ENCODE data around the gene FGGY. TPM values are rescaled to one million over a fixed set of nuclear protein-coding genes. Genes with fewer than 3 reads are reported as not detected.
"Not testable (repeated sequence)": the region's sequence is repeated elsewhere in the genome, so short reads cannot be mapped to it uniquely, and the experiment has no call there.

Gene FGGY
- polyA plus RNA-seq, 4 donors: 21.3 to 28.3 (median 22.6) TPM

DNA sequence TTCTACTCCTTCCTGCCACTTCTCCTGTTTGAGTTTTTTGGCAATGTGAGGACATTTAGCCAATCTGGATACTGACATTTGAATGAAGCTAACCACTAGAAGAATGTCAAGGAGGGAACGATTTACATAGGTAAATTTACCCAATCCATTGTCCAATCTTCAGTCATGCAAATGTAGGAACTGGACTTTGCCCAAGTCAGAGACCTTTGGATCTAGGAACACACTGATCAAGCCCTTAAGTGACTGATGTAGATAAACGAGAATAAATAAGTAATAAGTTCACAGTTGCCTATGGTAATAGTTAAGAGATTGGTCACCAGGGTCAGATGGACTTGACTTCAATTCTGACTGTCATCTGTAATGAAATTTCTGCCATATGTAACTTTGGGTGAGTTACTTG is 177.6 kb downstream of the FGGY start:
- no peak for DNase-seq (ENCODE audit: low read depth in 4 of 4, low spot score in 2 of 4)

DNA sequence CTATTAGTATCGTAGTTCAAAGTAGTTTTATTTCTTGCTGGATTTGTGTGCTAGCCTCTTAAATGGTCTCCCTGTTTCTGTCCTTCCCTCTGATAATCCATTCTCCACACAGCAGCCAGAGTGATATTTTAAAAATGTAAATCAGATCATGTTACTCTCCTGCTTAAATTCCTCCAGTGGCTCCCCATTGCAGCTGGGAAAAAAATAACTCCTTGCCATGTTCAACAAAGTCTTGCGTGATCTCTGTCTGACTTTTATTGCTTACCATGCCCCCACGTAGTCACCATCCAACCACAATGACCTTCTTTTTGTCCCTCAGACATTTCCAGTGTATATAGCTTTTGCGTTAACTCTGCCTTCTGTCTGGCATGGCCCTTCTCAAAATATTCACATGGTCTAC is 178.8 kb downstream of the FGGY start:
- DNase-seq (ENCODE audit: low read depth in 4 of 4, low spot score in 2 of 4): no peak

DNA sequence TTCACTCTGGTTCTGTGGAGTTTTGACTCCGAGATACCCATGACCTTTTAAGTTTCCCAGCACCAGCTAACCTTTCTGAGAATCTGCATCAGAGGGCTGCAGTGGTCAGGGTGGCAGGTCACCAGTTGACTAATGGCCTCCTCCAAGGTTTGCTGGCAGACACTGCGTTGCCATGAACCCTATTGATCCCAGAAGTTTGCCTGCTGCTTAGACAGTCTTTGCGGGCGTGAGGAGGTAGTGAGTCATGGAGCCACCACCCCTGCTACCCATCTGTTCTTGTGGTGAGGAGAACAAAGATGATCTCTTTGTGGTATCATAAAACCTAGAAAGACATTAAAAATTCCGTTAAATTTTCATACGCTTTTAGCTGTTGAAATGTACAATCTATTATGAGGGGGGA is 180.4 kb downstream of the FGGY start:
- no peak for DNase-seq (ENCODE audit: low read depth in 4 of 4, low spot score in 2 of 4)

DNA sequence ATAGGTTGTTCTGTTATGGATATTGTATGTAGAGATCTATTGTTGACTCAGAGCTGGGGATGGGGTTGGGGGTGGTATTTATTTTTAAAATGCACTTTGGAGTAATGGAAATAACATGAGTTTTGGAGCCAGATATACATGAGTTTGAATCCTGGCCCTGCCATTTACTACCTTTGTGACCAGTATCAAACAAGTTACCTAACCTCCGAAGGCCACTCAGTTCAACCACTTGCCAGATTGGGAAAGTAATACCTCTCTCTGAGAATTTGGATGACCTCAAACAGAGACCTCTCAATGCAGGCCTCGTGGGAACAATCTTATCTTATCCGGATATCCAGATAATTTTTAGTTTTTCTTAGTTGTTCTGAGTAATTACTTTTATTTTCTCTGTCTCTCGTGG is 181.0 kb downstream of the FGGY start:
- DNase-seq (ENCODE audit: low read depth in 4 of 4, low spot score in 2 of 4): no peak

DNA sequence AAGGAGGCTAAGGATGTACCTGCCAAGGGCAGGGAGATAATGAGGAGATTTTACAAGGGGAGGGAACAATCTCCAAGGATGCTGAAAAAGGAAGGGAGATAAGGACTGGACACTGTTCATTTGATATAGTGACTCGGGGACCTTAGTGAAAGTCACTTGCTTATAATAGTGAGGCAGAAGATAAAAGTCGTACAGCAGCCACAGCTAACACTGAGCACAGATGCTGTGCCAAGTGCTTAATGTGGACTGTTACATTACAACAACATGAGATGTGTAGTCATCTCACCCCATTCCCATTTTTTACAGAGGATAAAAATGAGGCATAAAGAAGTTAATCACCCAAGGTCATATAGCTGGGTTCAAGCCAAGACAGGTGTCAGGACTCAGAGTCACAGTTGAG is 181.9 kb downstream of the FGGY start:
- DNase-seq (ENCODE audit: low read depth in 4 of 4, low spot score in 2 of 4): no peak

DNA sequence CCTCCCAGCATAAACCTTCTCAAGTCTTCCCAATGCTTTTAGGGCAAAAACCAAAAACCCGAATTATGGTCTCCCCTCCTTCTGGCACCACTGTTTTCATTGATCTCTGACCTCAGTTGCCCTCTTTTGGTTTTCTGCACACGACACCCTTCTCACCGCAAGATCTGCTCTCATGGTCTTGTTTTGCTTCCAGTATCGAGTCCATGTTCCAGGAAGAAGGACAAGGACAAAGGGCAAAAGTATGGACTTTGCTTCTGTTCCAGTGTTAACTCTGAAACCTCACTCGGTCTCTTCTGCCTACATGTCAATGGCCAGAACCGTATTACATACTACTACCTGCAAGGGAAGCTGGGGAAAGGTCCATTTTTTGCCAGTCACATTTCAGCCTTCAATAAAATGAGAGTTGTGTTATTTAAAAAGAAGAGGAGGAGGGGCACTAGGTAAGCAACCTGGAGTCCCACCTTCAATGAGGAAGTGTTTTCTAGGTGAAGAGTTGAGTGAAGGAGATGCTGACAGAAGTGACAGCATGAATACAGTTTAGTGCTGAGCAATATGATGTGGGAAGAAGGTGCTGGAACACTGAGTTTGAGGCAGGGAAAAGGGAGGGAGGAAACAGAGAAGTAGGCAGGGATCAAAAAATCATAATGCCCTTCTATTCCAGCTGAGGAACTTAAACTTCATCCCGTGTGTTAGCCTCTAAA is 183.4 kb downstream of the FGGY start:
- no peak for DNase-seq (ENCODE audit: low read depth in 4 of 4, low spot score in 2 of 4)

DNA sequence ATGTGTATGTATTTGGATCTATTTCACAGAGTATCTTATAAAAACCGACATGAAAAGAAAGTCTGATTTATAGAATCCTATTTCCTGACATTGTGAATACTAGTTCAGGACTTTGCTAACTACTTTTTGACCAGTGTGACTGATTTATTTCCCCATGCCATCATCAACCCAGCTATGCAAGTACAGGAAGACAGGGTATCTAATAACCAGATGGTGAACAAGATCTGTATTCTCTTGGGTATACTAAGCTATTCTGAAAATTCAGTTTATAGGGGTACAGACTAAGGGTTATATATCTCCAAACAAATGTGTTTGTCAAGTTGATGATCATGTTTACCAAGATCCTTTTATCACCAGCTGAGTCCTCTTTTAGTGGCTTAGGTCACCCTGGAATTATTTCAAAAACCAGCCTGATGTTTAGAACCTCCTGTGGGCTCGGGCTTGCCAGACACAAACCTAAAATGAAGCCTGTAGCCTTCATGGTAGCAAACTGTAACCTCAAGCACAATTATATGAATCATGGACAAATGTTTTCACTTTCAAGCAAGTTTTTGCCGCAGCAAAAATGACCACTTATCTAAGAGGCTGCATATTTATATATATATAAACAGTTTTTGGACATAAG is 185.1 kb downstream of the FGGY start:
- no peak for DNase-seq (ENCODE audit: low read depth in 4 of 4, low spot score in 2 of 4)

DNA sequence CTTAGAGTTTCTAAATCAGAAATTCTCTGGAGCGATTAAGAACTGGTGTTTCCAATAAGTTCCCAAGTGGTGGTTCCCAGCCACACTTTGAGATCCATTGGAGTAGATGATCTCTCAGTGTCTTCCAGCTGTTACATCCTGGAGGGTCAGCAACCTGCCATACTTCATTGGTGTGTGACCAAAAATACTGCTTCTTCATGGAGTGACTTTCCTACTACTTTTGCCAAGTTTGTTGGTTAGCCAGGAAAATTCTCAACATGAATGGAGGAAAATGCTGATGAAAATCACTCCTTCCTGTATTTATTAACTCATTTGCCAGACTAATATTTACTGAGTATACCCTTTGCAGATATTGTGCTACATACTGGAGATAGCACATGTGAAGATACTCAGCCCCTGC is 186.1 kb downstream of the FGGY start:
- DNase-seq (ENCODE audit: low read depth in 4 of 4, low spot score in 2 of 4): no peak

DNA sequence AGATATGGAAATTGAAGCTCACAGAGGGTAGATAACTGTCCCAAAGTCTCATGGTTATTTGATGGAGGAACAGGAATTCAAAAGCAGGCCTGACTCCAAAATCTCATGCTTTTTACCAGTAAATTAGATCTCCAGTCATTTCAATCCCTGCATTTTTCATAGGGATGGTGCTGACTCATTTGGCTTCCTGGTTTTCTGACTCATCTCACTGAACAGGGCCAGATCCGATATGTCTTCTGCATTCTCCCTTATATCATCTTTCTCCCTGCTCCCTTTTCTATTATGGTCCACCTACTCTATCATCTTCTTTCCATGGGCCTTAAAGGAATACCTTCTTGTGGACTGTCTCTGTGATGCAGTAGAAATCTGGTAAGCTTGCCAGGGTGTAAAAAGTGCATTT is 187.2 kb downstream of the FGGY start:
- no peak for DNase-seq (ENCODE audit: low read depth in 4 of 4, low spot score in 2 of 4)

DNA sequence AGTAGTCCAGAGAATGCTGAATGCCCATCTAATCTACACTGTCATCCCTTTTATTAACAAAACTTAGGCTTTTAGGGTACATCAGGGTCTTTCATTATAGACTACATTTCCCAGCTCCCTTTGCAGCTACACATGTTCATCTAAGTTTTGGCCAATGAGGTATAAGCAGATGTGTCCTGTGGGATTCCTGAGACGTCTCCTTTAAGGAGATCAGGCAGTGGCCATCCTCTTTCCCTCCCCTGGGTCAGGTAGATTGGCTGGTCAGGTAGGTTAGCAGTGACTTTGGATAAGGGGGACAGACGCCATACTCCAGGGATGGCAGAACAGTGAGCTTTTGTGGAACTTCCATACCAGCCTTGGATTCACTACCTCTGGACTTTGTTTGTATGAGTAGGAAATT is 188.3 kb downstream of the FGGY start:
- no peak for DNase-seq (ENCODE audit: low read depth in 4 of 4, low spot score in 2 of 4)

DNA sequence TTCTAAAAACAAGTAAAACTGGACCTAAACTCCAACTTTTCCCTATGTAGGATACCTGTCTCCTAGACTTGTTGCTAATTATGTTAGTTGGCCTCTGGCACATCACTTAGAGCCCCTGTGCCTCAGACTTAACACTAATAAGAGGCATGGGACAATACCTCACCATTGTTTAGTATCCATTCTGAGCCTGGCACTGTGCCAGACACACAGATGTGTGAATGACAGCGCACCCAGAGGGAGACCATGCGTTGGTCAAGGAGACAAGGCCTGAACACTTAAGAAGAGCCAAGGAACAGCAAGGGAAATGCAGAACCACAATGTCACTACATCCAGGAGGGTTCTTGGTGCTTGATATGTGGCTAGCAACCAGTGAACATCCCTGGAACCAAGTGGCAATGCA is 189.1 kb downstream of the FGGY start:
- no peak for DNase-seq (ENCODE audit: low read depth in 4 of 4, low spot score in 2 of 4)

DNA sequence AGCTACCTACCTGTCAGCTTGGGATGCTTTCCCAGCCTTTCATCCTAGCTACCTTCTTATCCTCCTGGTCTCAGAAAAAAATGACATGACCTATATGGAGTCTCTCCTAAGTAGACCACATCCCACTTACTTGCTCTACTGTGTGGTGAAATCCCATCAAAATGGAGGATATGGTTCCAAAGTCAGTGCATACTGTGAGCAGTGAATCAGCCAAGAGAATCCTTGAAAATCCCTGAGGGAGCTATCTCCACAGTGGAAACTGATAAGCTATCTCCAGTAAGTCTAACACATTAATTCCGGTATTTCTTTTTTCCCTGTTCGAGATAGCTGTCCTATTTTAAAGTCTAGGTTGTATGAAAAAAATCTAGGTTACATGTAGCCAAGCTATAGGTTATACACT is 189.7 kb downstream of the FGGY start:
- no peak for DNase-seq (ENCODE audit: low read depth in 4 of 4, low spot score in 2 of 4)

DNA sequence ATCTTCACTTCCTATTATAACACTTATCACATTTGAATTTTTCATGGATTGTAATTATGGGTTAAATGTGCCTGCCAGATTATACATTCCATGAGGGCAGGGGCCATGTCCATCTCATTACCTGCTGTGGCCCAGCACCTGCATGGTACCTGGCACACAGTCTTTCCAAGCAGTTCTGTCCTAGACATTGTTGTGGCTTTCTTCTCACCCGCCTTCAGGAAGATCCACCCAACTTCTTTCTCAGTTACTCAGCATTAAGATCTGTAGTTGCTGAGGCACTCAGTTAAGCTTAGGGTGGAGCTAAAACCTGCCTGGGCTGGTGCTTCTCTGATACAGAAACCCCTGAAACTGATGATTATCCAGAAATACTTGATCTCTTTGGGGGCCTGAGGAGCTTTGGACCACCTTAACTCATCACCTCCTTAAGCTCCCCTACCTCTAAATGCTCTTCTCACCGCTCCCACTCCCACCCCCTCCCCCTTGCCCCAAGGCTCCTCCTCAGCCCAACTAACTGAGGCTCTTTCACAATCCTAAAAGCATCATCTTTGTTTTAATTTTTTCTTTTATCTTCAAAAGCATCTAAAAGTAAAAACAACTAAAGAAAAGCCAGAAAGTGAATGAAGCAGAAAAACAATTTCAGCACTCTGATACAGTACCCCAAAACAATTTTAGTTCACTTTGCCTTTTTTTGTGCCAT is 190.6 kb downstream of the FGGY start:
- no peak for DNase-seq (ENCODE audit: low read depth in 4 of 4, low spot score in 2 of 4)

DNA sequence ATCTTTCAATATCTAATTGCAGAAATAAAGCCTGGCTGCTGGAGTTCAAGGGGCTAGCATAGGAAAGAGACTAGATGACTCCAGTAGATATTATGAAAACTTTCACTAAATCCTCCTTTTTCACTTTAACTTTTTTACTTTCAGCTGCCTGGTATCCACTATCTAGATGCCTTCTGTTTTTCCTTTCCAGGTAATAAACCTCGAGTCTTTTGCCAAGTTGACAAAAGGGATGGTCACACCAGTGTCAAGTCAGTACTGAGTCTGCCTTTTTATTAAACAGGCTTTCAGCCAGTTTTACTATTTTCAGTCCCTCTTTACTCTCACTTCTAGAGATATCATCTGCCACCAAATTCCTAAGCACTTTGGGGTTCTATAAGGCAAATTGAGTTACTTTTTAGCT is 195.6 kb downstream of the FGGY start:
- no peak for DNase-seq (ENCODE audit: low read depth in 4 of 4, low spot score in 2 of 4)

DNA sequence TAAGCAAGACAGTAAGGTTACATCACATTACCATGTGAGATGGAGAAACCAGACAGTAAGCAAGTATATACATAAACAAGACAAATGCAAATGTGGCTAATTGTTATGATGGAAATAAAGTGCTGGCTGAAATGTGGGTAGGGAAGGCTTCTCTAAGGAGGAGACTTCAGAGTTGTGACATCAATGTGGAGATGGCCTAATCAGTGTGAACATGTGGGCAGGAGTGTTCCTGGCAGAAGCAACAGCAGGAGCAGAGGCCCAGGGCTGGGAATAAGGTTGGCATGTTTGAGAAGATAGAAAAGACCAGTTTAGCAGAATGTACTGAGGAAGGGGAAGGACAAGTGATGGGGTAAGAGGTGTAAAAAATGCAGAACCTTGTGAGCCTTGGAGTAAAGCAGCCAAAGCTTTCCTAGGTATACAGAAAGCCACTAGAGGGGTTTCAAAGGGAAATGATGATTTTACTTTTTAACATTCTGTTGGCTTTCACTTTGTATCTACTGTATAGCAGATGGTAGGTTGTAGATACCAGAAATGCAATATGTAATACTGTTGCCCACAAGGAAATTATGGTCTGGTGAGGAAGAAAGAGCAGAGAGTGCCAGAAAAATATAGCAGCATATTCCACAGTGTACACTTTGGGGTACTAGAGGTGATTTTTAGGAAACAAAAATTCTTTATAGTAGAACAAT is 197.4 kb downstream of the FGGY start:
- no peak for DNase-seq (ENCODE audit: low read depth in 4 of 4, low spot score in 2 of 4)

DNA sequence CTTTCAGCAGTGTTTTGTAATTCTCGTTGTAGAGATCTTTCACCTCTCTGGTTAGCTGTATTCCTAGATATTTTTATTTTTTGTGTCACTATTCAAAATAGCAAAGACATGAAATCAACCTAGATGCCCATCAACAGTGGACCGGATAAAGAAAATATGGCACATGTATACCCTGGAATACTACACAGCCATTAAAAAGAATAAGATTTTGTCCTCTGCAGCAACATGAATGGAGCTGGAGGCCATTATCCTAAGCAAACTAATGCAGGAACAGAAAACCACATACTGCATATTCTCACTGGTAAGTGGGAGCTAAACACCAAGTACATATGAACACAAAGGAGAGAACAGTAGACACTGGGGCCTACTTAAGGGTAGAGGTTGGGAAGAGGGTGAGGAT is 199.3 kb downstream of the FGGY start:
- not testable (repeated sequence) for DNase-seq (ENCODE audit: low read depth in 4 of 4, low spot score in 2 of 4)

DNA sequence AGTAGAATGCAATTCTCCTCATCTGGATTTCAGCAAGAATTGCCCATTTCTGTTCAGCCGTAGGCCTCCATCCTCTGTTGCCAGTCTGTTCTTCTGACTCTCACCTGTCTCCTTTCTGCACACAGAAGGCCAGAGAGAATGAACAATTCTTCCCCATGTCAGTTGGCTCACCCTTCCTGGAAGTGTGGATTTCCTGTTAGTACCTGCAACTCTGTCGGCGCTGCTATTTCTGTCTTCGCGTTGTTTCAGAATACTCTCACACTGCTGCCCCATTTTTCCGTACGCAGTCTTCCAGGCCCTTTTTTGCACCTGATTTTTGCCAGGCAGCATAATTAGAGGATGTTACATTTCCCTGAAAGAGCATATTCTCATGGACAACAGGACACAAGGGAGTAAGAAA is 200.7 kb downstream of the FGGY start:
- DNase-seq (ENCODE audit: low read depth in 4 of 4, low spot score in 2 of 4): no peak

DNA sequence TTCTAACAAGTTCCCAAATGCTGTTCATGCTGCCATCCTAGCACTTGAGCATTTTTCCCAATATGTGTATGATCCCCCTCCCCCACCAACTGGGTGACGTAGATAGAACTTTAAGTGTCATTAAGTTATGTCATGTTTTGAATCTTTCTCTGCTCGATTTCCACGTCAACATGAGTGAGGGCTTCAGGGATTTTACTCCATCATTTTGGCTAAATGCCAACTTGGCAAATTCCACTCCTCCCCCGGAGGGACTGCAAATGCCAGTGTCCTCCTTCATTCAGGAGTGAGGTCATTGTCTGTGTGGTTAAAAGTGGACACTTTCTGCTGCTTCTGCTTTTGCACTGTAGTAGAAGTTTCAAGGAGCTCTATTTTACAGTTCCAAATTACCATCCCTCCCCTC is 201.7 kb downstream of the FGGY start:
- no peak for DNase-seq (ENCODE audit: low read depth in 4 of 4, low spot score in 2 of 4)

DNA sequence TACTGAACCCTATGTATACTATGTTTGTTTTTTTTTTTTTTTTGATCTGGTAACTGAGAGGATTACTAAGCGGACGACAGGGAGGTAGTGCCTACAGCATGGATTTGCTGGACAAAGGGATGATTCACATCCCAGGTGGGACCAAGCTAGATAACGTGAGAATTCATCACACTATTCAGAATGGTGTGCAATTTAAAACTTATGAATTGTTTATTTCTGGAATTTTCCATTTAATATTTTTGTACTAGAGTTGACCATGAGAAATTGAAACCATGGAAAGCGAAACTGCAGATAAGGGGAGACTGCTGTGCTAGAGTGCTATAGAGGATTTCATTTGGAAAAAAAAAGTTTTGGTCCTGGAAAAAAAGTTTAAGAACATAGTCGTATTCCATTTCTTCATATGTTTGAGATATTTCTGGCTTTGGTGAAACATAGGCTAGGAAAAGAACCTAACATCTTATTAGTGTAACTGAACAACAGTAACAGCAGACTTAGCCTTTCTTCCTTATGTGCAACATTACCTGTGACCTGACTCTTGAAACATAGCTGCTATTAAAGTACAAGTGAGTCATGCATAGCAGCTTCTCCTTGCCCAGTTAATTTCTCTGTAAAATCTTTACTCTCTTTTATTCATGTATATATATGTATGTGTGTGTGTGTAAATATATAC is 202.5 kb downstream of the FGGY start:
- DNase-seq (ENCODE audit: low read depth in 4 of 4, low spot score in 2 of 4): no peak

DNA sequence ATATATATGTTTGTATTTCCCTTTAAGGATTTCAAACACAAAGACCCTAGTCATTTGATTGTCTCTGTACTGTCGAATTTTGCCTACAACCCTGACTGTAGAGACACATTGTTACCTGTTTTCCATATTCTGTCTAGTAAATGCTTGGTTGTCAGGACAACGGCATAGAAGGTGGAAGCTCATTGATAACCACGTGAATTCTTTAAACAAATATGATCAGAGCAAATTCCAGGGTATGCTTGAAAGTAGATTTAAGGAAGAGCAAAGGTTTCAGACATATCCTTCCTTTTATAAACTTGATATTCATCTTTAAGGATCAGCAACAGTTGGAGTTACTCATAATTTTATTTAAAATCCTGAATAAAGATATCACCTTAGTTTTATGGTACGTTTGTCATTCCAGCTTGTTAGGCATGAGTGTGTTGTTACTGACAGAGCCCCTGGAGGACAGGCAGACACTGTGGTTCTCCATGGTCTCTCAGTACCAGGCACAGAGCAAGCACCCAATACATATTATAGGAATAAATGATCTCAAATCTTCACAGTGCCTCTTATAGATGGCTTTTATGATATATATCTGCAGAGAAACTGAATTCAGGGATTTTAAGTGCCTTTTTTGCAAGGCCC is 203.2 kb downstream of the FGGY start:
- DNase-seq (ENCODE audit: low read depth in 4 of 4, low spot score in 2 of 4): no peak
